A549 (cell line): Measurements from ENCODE around the gene RUFY2. TPM values are rescaled to one million over a fixed set of nuclear protein-coding genes. Genes with fewer than 3 reads are reported as not detected.

Experiments
- ATAC-seq, 2 experiments: fragments of 200-7000 bp in 1 of 2; fragments of >200 bp in 1 of 2; cut with Nextera tagmentation in 1 of 2; cut with Tn5 transposase in 1 of 2; 3 replicates each; pipeline versions ENCODE4 v1.8.0 to v1.9.1; 2018 to 2020; ENCODE audit warnings: mild to moderate bottlenecking in 1 of 2, moderate library complexity in 1 of 2
- CTCF ChIA-PET: fragments of 300-600 bp; sonication (Branson Sonifier 250); formaldehyde crosslinking; extraction: SDS; loops from one replicate; lab custom pipeline; 2021; ENCODE audit warnings: antibody characterized with exemption, inconsistent platforms; lab: Yijun Ruan, JAX
- POLR2A ChIA-PET: fragments of 350-600 bp; formaldehyde crosslinking; extraction: SDS; loops from one replicate; lab custom pipeline; 2021; ENCODE audit warnings: antibody characterized with exemption, inconsistent platforms; lab: Yijun Ruan, JAX
- DNase-seq, 2 experiments: peaks; one replicate each; pipeline versions ENCODE4 v3.0.0 to v3.0.0-alpha.2; 2011 to 2016; ENCODE audit warnings: low read depth in 1 of 2, low spot score in 1 of 2
- FAIRE-seq: peaks from 2 replicates; lab custom pipeline; 2011; peaks lifted over from hg19 to GRCh38; lab: Jason Lieb, UNC
- H3K27ac ChIP-seq, 2 experiments: fragments of >200 bp; sonication (Bioruptor Twin); formaldehyde crosslinking; 3 replicates each; pipeline ENCODE4 v1.5.1; 2016 to 2017
- H3K4me1 ChIP-seq: fragments of >200 bp; sonication (Bioruptor Twin); formaldehyde crosslinking; 3 replicates; pipeline ENCODE4 v1.6.1; 2016
- H3K4me2 ChIP-seq: fragments of >200 bp; sonication (Bioruptor Twin); formaldehyde crosslinking; 3 replicates; pipeline ENCODE4 v1.6.1; 2016
- H3K4me3 ChIP-seq: fragments of >200 bp; sonication (Bioruptor Twin); formaldehyde crosslinking; 3 replicates; pipeline ENCODE4 v1.5.1; 2016
- H3K9me3 ChIP-seq: fragments of >200 bp; sonication (Bioruptor Twin); formaldehyde crosslinking; 3 replicates; pipeline ENCODE4 v1.6.1; 2016
- CEBPB ChIP-seq, 2 experiments: fragments of >200 bp in 1 of 2; sonication (Bioruptor Twin) in 1 of 2; formaldehyde crosslinking in 1 of 2; IDR thresholded peaks; 2 replicates each; pipeline ENCODE4 v1.6.1; 2012 to 2016
- CHD4 ChIP-seq: fragments of 200-600 bp; sonication (generic); IDR thresholded peaks from 2 replicates; pipeline ENCODE4 v1.6.1; 2016; ENCODE audit warnings: antibody characterized with exemption, mild to moderate bottlenecking, borderline replicate concordance
- EP300 ChIP-seq, 2 experiments: fragments of >200 bp; sonication (Bioruptor Twin); formaldehyde crosslinking; IDR thresholded peaks; 2 replicates in 1 of 2; 3 replicates in 1 of 2; pipeline ENCODE4 v1.6.1; 2016 to 2017
- FOSB ChIP-seq: fragments of 250-450 bp; sonication (Bioruptor Pico); IDR thresholded peaks from 2 replicates; pipeline ENCODE4 v1.5.0; 2020; ENCODE audit warnings: mild to moderate bottlenecking, moderate library complexity
- HDAC2 ChIP-seq: fragments of 200-600 bp; sonication (generic); IDR thresholded peaks from 2 replicates; pipeline ENCODE4 v1.6.1; 2016
- HOXA7 ChIP-seq: fragments of 250-450 bp; sonication (Bioruptor Pico); IDR thresholded peaks from 2 replicates; pipeline ENCODE4 v1.5.0; 2020; ENCODE audit warnings: mild to moderate bottlenecking, moderate library complexity
- HOXB13 ChIP-seq: fragments of 250-450 bp; sonication (Bioruptor Pico); IDR thresholded peaks from 2 replicates; pipeline ENCODE4 v1.5.0; 2020; ENCODE audit warnings: low read depth, mild to moderate bottlenecking, moderate library complexity
- NPAS2 ChIP-seq: fragments of 250-450 bp; sonication (Bioruptor Pico); IDR thresholded peaks from 2 replicates; pipeline ENCODE4 v1.8.0; 2022; ENCODE audit warnings: mild to moderate bottlenecking, moderate library complexity, borderline replicate concordance
- POLR2AphosphoS2 ChIP-seq: conservative IDR thresholded peaks from 2 replicates; pipeline ENCODE4 v1.6.1; 2012; ENCODE audit warnings: low read length, improper control_type of control experiment, inconsistent platforms
- RARB ChIP-seq: fragments of 250-450 bp; sonication (Bioruptor Pico); IDR thresholded peaks from 2 replicates; pipeline ENCODE4 v1.8.0; 2021; ENCODE audit warnings: mild to moderate bottlenecking, moderate library complexity
- RCOR1 ChIP-seq: fragments of 150-350 bp; IDR thresholded peaks from 2 replicates; pipeline ENCODE4 v1.6.1; 2014; ENCODE audit warnings: antibody characterized with exemption, low read length, low read depth
- SMC3 ChIP-seq: fragments of >200 bp; sonication (Bioruptor Twin); formaldehyde crosslinking; IDR thresholded peaks from 3 replicates; pipeline ENCODE4 v1.6.1; 2018; ENCODE audit warnings: inconsistent platforms
- WGBS: methylation state at CpG from one replicate; pipeline ENCODE4 v1.1.6; 2017; ENCODE audit errors: missing lambda C conversion rate; 5-methylcytosine and 5-hydroxymethylcytosine counted together
- polyA plus RNA-seq, 4 experiments: library from polyadenylated mRNA; depleted of rRNA in 3 of 4; stranded (reverse); fragments of >200 nt; fragmentation: RNase III in 1 of 4; extraction: RNeasy Plus Mini Kit Qiagen cat#74134 plus additional on column Dnase treatment in 1 of 4; gene quantifications; 2 replicates in 3 of 4; 3 replicates in 1 of 4; pipeline ENCODE4 v1.2.3, GENCODE V29; 2011 to 2017
- TF ChIP-seq, protein P1 (sequence below): fragments of 450-650 bp; IDR thresholded peaks from 2 replicates; pipeline ENCODE4 v1.6.1; 2014; ENCODE audit warnings: antibody characterized with exemption
- TF ChIP-seq, protein P2 (sequence below): fragments of >200 bp; sonication (Bioruptor Twin); formaldehyde crosslinking; IDR thresholded peaks from 3 replicates; pipeline ENCODE4 v1.5.1; 2016
- TF ChIP-seq, protein P3 (sequence below): fragments of 250-450 bp; sonication (Bioruptor Pico); IDR thresholded peaks from 2 replicates; pipeline ENCODE4 v1.5.0; 2021; ENCODE audit warnings: mild to moderate bottlenecking, moderate library complexity, borderline replicate concordance
- TF ChIP-seq, protein P4 (sequence below): fragments of >200 bp; sonication (Bioruptor Twin); formaldehyde crosslinking; IDR thresholded peaks from 3 replicates; pipeline ENCODE4 v1.6.1; 2016
- TF ChIP-seq, protein P5 (sequence below): fragments of 200-600 bp; sonication (generic); IDR thresholded peaks from 2 replicates; pipeline ENCODE4 v1.6.1; 2016; ENCODE audit warnings: antibody characterized with exemption, mild to moderate bottlenecking, moderate library complexity
- TF ChIP-seq, protein P6 (sequence below): IDR thresholded peaks from 2 replicates; pipeline ENCODE4 v1.6.1; 2012; ENCODE audit warnings: low read depth, borderline replicate concordance

RUFY2 gene
- polyA plus RNA-seq, 2 of the 4 experiments (the other 2 are of a cell fraction), result 7.9 to 20.3 TPM

DNA sequence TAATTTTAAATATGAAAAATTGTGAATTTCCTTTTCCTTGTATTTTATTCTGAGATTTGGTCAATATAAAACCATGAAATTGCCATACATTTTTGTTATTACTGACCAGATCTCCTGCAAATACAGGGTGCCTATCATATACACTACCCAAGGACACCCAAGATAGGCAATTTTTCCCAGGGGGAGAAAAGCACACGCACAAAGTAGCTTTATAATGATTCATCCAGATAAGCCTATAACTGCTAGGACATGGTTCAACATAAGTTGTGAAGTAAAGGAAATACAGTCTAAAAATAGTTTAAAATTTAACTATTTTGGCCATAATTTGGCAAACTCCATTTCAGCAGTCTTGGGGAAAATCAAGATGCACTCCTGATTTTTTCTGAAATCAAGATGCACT is 4.8 kb downstream of the RUFY2 start:
- ChIA-PET POLR2A (no interaction called here), CTCF (interaction anchor here (0.6 kb wide), 2 partner anchors 38 to 340 kb away, joined by 3 to 4 read pairs; no protein-coding TSS in a partner anchor)
- no peak for DNase-seq
- H3K4me3 ChIP-seq, result no peak overlapping the region
- peaks cover 26% of the 10 kb centered on the region for H3K4me1 ChIP-seq
- H3K4me2 ChIP-seq, result 0 out of 3 replicates have a peak overlapping the region, but pooled peaks have one; percentile 23
- H3K9me3 ChIP-seq, result no peaks in the 10 kb centered on the region
- ATAC-seq, result no peak
- H3K27ac ChIP-seq, result no peak overlapping the region
- FAIRE-seq, result no peak
- TF ChIP-seq SMC3 (no peak), NPAS2 (CRISPR knock-in tag) (no peak), RCOR1 (no peak), POLR2AphosphoS2 (no peak)
- TF ChIP-seq, protein P1, sequence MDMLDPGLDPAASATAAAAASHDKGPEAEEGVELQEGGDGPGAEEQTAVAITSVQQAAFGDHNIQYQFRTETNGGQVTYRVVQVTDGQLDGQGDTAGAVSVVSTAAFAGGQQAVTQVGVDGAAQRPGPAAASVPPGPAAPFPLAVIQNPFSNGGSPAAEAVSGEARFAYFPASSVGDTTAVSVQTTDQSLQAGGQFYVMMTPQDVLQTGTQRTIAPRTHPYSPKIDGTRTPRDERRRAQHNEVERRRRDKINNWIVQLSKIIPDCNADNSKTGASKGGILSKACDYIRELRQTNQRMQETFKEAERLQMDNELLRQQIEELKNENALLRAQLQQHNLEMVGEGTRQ, result no peak
- TF ChIP-seq, protein P2, sequence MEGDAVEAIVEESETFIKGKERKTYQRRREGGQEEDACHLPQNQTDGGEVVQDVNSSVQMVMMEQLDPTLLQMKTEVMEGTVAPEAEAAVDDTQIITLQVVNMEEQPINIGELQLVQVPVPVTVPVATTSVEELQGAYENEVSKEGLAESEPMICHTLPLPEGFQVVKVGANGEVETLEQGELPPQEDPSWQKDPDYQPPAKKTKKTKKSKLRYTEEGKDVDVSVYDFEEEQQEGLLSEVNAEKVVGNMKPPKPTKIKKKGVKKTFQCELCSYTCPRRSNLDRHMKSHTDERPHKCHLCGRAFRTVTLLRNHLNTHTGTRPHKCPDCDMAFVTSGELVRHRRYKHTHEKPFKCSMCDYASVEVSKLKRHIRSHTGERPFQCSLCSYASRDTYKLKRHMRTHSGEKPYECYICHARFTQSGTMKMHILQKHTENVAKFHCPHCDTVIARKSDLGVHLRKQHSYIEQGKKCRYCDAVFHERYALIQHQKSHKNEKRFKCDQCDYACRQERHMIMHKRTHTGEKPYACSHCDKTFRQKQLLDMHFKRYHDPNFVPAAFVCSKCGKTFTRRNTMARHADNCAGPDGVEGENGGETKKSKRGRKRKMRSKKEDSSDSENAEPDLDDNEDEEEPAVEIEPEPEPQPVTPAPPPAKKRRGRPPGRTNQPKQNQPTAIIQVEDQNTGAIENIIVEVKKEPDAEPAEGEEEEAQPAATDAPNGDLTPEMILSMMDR, result no peak
- 77% methylated on average over 1 of the region's 1 CpG for WGBS

DNA sequence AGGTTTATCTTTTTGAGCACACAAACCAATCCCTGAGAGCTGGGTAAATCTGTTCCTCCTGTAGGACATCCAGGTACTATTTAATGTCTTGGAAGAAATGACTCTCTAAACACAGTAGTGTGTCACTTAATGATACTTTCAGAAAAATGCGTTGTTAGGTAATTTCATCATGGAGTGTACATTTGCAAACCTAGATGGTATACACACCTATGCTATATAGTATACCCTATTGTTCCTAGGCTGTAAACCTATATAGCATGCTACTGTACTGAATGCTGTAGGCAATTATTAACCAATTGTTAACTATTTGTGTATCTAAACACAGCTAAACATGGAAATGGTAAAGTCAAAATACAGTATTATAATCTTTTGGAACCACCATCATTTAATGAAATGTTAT is 10.1 kb downstream of the RUFY2 start:
- H3K9me3 ChIP-seq, result no peaks in the 10 kb centered on the region
- DNase-seq, result no peak
- H3K27ac ChIP-seq, result no peak overlapping the region
- no peak overlapping the region for H3K4me2 ChIP-seq
- WGBS, result 100% methylated on average over 1 of the region's 1 CpG
- TF ChIP-seq, protein P3, sequence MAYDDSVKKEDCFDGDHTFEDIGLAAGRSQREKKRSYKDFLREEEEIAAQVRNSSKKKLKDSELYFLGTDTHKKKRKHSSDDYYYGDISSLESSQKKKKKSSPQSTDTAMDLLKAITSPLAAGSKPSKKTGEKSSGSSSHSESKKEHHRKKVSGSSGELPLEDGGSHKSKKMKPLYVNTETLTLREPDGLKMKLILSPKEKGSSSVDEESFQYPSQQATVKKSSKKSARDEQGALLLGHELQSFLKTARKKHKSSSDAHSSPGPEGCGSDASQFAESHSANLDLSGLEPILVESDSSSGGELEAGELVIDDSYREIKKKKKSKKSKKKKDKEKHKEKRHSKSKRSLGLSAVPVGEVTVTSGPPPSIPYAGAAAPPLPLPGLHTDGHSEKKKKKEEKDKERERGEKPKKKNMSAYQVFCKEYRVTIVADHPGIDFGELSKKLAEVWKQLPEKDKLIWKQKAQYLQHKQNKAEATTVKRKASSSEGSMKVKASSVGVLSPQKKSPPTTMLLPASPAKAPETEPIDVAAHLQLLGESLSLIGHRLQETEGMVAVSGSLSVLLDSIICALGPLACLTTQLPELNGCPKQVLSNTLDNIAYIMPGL (CRISPR knock-in tag), result no peak
- TF ChIP-seq POLR2AphosphoS2, result no peak
- TF ChIP-seq, protein P4, sequence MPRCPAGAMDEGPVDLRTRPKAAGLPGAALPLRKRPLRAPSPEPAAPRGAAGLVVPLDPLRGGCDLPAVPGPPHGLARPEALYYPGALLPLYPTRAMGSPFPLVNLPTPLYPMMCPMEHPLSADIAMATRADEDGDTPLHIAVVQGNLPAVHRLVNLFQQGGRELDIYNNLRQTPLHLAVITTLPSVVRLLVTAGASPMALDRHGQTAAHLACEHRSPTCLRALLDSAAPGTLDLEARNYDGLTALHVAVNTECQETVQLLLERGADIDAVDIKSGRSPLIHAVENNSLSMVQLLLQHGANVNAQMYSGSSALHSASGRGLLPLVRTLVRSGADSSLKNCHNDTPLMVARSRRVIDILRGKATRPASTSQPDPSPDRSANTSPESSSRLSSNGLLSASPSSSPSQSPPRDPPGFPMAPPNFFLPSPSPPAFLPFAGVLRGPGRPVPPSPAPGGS, result no peak
- TF ChIP-seq HOXB13 (CRISPR knock-in tag), result no peak
- no peak for TF ChIP-seq RARB (CRISPR knock-in tag)
- TF ChIP-seq CEBPB (IDR thresholded peaks at IDR 0.05), result no peak
- no peak for TF ChIP-seq FOSB (CRISPR knock-in tag)
- TF ChIP-seq EP300 (IDR thresholded peaks at IDR 0.05), result no peak
- no peak for TF ChIP-seq HDAC2
- TF ChIP-seq, protein P5, sequence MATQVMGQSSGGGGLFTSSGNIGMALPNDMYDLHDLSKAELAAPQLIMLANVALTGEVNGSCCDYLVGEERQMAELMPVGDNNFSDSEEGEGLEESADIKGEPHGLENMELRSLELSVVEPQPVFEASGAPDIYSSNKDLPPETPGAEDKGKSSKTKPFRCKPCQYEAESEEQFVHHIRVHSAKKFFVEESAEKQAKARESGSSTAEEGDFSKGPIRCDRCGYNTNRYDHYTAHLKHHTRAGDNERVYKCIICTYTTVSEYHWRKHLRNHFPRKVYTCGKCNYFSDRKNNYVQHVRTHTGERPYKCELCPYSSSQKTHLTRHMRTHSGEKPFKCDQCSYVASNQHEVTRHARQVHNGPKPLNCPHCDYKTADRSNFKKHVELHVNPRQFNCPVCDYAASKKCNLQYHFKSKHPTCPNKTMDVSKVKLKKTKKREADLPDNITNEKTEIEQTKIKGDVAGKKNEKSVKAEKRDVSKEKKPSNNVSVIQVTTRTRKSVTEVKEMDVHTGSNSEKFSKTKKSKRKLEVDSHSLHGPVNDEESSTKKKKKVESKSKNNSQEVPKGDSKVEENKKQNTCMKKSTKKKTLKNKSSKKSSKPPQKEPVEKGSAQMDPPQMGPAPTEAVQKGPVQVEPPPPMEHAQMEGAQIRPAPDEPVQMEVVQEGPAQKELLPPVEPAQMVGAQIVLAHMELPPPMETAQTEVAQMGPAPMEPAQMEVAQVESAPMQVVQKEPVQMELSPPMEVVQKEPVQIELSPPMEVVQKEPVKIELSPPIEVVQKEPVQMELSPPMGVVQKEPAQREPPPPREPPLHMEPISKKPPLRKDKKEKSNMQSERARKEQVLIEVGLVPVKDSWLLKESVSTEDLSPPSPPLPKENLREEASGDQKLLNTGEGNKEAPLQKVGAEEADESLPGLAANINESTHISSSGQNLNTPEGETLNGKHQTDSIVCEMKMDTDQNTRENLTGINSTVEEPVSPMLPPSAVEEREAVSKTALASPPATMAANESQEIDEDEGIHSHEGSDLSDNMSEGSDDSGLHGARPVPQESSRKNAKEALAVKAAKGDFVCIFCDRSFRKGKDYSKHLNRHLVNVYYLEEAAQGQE, result no peak
- no peak for TF ChIP-seq CHD4
- no peak for TF ChIP-seq HOXA7 (CRISPR knock-in tag)
- TF ChIP-seq, protein P6, sequence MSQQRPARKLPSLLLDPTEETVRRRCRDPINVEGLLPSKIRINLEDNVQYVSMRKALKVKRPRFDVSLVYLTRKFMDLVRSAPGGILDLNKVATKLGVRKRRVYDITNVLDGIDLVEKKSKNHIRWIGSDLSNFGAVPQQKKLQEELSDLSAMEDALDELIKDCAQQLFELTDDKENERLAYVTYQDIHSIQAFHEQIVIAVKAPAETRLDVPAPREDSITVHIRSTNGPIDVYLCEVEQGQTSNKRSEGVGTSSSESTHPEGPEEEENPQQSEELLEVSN, result no peak
- CTCF ChIA-PET, result interaction anchor here (0.9 to 2.7 kb wide), 2 partner anchors 10 to 500 kb away, joined by 3 to 20 read pairs; partner anchors contain the start of gene RUFY2
- ATAC-seq, result no peak
- peaks cover 1% of the 10 kb centered on the region; the same call in 2 of the 3 replicates for H3K4me1 ChIP-seq
- POLR2A ChIA-PET, result interaction anchor here (1.0 kb wide), 1 partner anchor 9 kb away, joined by 3 read pairs; no protein-coding TSS in a partner anchor
- FAIRE-seq, result no peak
- no peak overlapping the region for H3K4me3 ChIP-seq
